ENCODE data around the gene BIRC7.

BIRC7 gene

DNA sequence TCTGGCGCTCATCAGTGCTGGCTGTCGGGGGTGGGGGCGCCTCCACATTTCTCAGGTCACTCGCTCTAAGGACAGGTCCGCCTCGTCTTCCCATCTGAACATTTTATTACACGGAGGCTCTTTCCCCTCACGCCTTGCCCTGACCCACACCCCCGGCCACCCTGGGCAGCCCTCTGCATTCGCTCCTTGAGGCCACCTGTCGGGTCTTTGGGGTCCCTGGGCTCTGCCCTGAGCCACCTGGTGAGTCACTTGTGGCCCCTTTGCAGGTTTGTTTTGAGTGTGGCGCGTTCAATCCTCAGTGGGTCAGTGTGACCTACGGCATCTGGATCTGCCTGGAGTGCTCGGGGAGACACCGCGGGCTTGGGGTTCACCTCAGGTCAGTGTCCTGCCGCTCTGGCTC is 40.1 kb downstream of the BIRC7 start:
- peaks cover 9% of the 10 kb centered on the region for H3K36me3 Mint-ChIP-seq
- no peak overlapping the region for H3K27ac Mint-ChIP-seq
- H3K27me3 Mint-ChIP-seq = no peaks in the 10 kb centered on the region
- DNase-seq (ENCODE audit: low spot score in 2 of 2) (no peak), ATAC-seq (ENCODE audit: low read depth) (no peak)
- no peaks in the 10 kb centered on the region for H3K9me3 Mint-ChIP-seq
- H3K4me1 Mint-ChIP-seq = peaks cover 17% of the 10 kb centered on the region
- no peak overlapping the region for H3K4me3 Mint-ChIP-seq

DNA sequence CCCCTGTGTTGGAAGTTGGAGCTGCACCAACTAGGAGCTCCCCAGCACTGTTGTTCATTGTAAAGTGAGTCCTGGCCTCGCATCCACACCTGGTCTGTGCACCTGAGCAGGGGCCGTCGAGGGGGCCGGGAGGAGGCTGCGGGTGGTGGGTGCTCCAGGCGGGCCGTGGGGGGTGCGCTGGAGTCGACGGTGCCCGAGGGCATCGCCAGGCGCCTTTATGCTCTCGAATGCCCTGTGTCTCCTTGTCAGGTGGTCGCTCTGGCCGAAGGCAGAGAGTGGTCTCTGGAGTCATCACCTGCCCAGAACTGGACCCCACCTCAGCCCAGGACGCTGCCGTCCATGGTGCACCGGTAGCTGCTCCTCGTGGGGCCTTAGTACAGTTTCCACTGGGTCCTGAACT is 41.3 kb downstream of the BIRC7 start:
- Mint-ChIP-seq H3K9me3 (no peaks in the 10 kb centered on the region), H3K27me3 (no peaks in the 10 kb centered on the region), H3K4me1 (peaks cover 15% of the 10 kb centered on the region), H3K36me3 (peaks cover 9% of the 10 kb centered on the region), H3K4me3 (no peak overlapping the region), H3K27ac (no peak overlapping the region)
- ATAC-seq (ENCODE audit: low read depth) = no peak
- DNase-seq (ENCODE audit: low spot score in 2 of 2) = no peak

DNA sequence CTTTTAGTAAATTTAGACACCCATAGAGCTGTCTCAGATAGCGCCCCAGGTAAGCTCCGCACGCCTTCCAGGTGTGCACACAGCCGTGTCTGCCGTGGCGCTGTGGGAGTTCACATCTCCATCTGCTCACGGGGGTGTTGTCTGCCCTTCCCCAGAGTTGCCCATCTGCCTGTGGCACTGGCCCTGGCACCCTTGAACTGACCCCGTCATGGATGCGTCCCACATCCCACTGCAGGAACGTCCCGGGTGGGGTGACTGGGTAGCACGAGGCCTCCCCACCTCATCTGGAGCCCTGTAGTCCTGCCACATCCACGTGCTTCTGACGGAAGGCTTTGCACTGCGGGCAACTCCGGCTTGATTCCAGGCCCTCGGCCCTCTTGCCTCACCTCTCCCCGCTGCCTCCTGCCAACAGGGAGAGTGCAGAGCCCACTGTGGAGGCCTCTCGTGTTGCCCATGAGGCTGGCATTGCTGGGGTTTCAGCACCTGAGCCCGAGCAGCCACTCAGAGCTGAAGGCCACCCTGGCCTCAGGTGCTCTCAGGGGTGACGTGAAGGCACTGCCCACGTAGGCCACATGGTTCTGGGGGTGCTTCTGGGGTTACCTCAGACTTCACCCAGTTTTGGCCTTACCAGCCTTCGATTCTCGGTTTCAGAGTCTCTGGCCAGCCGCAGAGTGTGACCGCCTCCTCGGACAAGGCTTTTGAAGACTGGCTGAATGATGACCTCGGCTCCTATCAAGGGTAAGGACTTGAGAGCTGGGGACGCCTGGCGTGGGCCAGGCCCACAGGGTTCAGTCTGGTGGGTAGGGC is 42.0 kb downstream of the BIRC7 start:
- H3K9me3 Mint-ChIP-seq = no peaks in the 10 kb centered on the region
- peaks cover 17% of the 10 kb centered on the region for H3K4me1 Mint-ChIP-seq
- no peak overlapping the region for H3K4me3 Mint-ChIP-seq
- H3K36me3 Mint-ChIP-seq = peaks cover 9% of the 10 kb centered on the region
- H3K27ac Mint-ChIP-seq = no peak overlapping the region
- ATAC-seq (ENCODE audit: low read depth) (no peak), DNase-seq (ENCODE audit: low spot score in 2 of 2) (no peak)
- no peaks in the 10 kb centered on the region for H3K27me3 Mint-ChIP-seq

DNA sequence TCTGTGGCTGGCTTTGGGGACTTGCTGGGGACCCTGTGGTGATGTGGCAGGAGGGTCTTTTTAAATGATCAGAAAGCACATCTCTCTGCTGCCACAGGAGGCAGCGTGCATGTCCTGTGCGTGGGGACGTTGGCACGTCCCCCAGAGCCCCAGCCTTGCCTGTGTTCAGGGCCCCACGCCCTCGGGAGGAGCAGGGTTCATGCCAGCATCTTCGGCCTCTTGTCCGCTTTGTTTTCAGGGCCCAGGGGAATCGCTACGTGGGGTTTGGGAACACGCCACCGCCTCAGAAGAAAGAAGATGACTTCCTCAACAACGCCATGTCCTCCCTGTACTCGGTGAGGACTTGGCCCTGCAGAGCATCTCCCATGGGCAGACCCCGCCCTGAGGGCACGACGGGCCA is 43.0 kb downstream of the BIRC7 start:
- Mint-ChIP-seq H3K27me3 (no peaks in the 10 kb centered on the region), H3K9me3 (no peaks in the 10 kb centered on the region), H3K36me3 (peaks cover 9% of the 10 kb centered on the region), H3K27ac (no peak overlapping the region), H3K4me1 (peaks cover 13% of the 10 kb centered on the region), H3K4me3 (no peak overlapping the region)
- ATAC-seq (ENCODE audit: low read depth) (no peak), DNase-seq (ENCODE audit: low spot score in 2 of 2) (no peak)

DNA sequence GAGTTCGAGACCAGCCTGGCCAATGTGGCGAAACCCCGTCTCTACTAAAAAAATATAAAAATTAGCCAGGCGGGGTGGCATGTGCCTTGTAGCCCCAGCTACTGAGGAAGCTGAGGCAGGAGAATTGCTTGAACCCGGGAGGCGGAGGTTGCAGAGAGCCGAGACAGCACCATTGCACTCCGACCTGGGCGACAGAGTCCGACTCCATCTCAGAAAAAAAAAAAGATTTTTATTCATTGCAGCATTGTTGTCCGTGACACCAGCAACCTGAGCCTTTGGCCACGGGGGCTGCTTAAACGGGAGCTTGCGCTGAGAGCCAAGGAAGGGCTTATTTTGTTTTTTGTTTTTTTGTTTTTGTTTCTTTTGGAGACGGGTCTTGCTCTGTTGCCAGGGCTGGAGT is 44.2 kb downstream of the BIRC7 start:
- DNase-seq (ENCODE audit: low spot score in 2 of 2) = no peak
- Mint-ChIP-seq H3K36me3 (peaks cover 9% of the 10 kb centered on the region), H3K9me3 (no peaks in the 10 kb centered on the region), H3K27me3 (no peaks in the 10 kb centered on the region), H3K27ac (no peak overlapping the region), H3K4me1 (peaks cover 2% of the 10 kb centered on the region), H3K4me3 (no peak overlapping the region)
- ATAC-seq (ENCODE audit: low read depth) = no peak

DNA sequence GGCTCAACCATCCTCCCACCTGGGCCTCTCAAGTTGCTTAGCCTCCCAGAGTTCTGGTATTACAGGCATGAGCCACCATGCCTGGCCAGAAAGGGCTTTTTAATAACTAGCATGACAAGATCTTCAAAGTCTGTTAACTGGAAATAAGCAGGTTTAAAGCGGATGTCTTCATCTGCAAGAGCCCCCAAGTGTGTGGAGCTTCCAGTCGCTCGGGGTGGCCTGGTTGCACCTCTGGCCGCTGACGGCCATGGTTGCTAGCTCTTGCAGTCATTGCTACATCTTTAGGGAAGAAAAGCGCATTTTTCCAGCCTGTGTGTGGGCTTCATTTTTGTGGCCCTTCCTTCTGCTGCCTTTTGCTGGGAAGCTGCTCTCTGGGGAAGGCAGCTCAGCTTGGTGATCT is 44.7 kb downstream of the BIRC7 start:
- no peak overlapping the region for H3K4me3 Mint-ChIP-seq
- DNase-seq (ENCODE audit: low spot score in 2 of 2) = no peak
- H3K36me3 Mint-ChIP-seq = peaks cover 11% of the 10 kb centered on the region
- no peaks in the 10 kb centered on the region for H3K27me3 Mint-ChIP-seq
- H3K9me3 Mint-ChIP-seq = no peaks in the 10 kb centered on the region
- peaks cover 2% of the 10 kb centered on the region for H3K4me1 Mint-ChIP-seq
- H3K27ac Mint-ChIP-seq = no peak overlapping the region
- ATAC-seq (ENCODE audit: low read depth) = no peak

DNA sequence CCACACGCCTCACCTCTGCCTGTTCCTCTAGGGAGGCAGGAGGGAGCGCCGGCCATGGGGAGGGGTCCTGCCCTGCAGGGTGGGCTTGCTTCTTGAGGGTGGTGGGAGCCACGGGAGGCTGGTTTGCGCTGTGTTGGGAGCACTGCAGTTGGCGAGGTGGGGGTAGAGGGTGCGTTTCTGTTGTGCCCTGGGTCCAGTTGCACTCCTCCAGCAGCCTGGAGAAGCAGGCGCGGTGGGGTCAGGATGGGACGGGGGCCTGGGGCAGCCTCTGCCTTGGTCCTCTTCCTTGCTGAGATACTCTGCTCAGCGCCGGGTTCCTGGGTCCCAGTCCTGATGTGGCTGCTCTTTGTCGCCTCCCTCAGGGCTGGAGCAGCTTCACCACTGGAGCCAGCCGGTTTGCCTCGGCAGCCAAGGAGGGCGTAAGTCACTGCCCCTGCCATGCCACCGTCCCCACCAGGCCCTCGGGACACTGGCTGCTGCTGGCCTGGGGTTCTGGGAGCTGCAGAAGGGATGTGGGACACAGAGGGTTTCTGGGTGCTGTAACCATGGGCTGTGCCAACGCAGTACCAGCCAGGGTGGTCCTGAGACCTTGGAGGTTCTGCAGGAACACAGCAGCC is 45.3 kb downstream of the BIRC7 start:
- H3K4me3 Mint-ChIP-seq = no peak overlapping the region
- peaks cover 2% of the 10 kb centered on the region for H3K4me1 Mint-ChIP-seq
- ATAC-seq (ENCODE audit: low read depth) = no peak
- no peak for DNase-seq (ENCODE audit: low spot score in 2 of 2)
- no peaks in the 10 kb centered on the region for H3K9me3 Mint-ChIP-seq
- H3K36me3 Mint-ChIP-seq = peaks cover 9% of the 10 kb centered on the region
- H3K27ac Mint-ChIP-seq = no peak overlapping the region
- H3K27me3 Mint-ChIP-seq = no peaks in the 10 kb centered on the region

DNA sequence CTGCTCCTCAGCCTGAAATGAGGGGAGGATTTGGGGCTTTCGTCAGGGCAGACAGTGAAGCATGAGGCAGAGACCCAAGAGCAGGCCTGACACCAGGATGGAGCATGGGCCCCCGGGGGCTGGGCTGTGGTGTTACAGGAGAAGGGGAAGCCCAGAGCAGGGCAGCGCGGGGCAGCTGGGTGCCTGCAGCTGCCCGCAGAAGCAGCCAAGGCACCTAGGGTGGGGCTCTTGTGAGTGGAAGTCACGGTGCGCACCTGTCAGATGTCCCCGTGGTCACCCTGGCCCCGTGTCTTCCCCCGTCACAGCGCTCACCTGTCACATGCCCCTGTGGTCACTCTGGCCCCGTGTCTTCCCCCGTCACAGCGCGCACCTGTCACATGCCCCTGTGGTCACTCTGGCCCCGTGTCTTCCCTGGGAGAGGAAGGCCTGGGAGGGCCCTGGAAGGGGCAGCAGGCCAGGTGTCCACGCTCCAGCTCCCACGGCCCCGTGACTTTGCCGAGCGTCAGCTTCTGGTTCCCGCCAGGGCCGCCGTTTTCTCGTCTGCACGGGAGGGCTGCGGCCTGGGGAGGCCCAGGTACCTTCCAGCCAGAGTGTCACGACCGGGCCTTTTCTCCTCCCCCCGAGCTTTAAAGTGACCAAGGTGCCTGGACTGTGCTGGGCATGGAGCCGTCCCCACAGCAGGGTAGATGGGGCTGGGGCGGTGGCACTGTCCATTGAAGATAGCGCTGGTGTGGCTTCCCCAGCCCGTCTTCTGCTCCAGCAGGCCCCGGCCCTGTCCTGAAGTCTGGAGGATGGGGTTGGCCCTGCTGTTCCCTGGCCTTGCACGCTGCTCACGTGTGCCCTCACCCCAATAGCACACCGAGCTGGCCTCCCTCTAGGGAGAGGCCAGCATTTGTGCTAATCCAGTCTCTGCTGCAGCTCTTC is 46.3 kb downstream of the BIRC7 start:
- H3K27ac Mint-ChIP-seq = no peak overlapping the region
- no peaks in the 10 kb centered on the region for H3K9me3 Mint-ChIP-seq
- H3K36me3 Mint-ChIP-seq = peaks cover 6% of the 10 kb centered on the region

DNA sequence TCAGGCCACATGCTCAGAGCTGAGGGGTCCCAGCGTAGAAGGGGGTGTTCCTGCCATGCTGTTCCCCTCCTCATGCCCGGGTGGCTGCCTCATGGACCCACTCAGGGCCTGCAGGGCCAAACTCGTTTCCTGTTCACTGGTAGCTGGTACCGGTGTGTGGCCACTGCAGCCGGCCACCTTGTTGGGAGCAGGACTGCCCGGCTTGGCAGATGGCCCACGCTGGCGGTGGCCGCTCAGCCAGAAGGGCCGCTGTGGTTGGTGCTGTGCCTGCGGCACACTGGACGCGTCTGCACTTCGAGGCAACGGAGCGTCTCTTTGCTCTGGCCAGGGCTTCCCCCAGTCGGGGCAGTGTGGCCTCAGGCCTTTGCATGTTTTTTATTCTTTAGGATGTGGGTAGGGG is 47.2 kb downstream of the BIRC7 start:
- no peak for ATAC-seq (ENCODE audit: low read depth)
- Mint-ChIP-seq H3K36me3 (peaks cover 6% of the 10 kb centered on the region), H3K27ac (no peak overlapping the region)

More for the DNA sequence above, 46.3 kb downstream of the BIRC7 start:
- ATAC-seq (ENCODE audit: low read depth) (no peak), DNase-seq (ENCODE audit: low spot score in 2 of 2) (no peak)
- H3K27me3 Mint-ChIP-seq = no peaks in the 10 kb centered on the region
- no peak overlapping the region for H3K4me3 Mint-ChIP-seq
- peaks cover 2% of the 10 kb centered on the region for H3K4me1 Mint-ChIP-seq

DNA sequence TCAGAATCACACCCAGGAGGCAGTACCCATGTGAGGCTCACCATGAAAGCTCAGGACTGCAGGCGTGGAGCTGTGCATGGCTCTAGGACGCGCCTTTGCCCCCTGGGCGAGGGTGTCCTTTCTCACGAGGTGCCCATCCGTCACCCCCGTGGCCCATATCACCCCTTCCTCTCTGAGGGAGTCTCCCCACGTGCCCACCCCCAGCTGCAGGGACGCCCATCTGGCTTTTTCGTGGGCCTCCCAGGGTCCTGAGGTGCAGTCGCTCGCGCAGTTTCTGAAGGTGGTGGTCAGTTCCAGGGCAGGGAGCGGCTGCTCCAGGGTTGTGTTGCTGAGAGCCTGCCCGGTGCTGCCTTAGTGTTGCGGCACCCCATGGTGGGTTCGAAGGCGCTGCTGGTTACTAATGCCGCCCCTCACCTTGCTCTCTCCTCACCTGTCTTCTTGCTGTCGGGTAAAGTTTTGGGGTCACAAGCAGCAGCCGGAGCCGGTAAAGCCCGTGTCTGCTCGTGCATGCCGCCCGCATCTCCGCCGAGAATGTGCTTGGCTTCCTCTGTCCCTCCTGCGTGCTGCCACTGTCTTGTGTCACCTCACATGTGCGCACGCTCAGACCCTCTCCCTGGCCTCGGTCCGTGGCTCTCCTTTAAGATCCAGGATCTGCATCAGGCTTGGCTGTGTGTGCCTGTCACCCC is 47.8 kb downstream of the BIRC7 start:
- no peak for ATAC-seq (ENCODE audit: low read depth)

More for the DNA sequence above, 47.2 kb downstream of the BIRC7 start:
- H3K4me3 Mint-ChIP-seq = no peak overlapping the region
- no peaks in the 10 kb centered on the region for H3K27me3 Mint-ChIP-seq
- no peaks in the 10 kb centered on the region for H3K9me3 Mint-ChIP-seq
- H3K4me1 Mint-ChIP-seq = peaks cover 2% of the 10 kb centered on the region
- no peak for DNase-seq (ENCODE audit: low spot score in 2 of 2)

DNA sequence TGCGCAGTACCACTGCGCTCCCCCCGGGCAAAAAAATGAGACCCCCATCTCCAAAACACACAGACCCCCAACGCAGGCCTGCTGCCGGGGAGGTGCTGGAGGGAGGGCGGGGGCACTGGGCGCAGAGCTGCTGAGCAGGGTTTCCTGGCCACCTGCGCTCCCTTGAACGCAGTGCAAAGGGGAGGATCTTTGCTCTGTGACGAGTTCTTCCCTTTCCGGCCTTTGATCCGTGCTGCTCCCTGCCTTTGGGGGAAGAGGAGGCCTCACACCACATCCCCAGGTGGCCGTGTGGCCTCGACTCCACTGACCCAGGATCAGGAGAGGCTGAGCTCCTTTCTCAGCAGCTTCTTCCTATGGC is 48.4 kb downstream of the BIRC7 start:
- H3K27me3 Mint-ChIP-seq = no peaks in the 10 kb centered on the region
- H3K4me3 Mint-ChIP-seq = peak overlapping the region; percentile 51
- DNase-seq (ENCODE audit: low spot score in 2 of 2) (no peak), ATAC-seq (ENCODE audit: low read depth) (no peak)
- H3K36me3 Mint-ChIP-seq = peaks cover 12% of the 10 kb centered on the region
- peaks cover 2% of the 10 kb centered on the region for H3K4me1 Mint-ChIP-seq
- H3K27ac Mint-ChIP-seq = no peak overlapping the region
- H3K9me3 Mint-ChIP-seq = no peaks in the 10 kb centered on the region

More for the DNA sequence above, 47.8 kb downstream of the BIRC7 start:
- Mint-ChIP-seq H3K36me3 (peaks cover 9% of the 10 kb centered on the region), H3K27ac (no peak overlapping the region), H3K4me3 (no peak overlapping the region), H3K27me3 (no peaks in the 10 kb centered on the region), H3K4me1 (peaks cover 2% of the 10 kb centered on the region), H3K9me3 (no peaks in the 10 kb centered on the region)
- DNase-seq (ENCODE audit: low spot score in 2 of 2) = no peak

DNA sequence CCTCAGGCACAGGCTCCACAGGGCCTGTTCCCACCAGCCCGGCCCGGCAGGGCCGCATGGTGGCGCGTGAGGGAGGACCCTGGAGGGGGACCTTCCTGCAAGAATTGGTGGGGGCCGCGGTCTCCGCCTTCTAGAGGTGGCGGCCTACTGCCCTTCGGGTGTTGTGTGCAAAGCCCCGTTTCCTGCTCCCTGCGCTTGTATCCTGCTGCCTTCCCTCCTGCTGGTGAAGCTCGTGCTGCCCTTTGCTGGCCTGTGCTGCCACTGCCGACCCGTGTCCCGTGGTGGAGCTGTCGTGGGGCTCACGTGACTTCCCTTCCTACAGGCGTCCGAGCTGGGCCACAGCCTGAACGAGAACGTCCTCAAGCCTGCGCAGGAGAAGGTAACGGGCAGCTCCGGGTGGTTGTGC is 48.8 kb downstream of the BIRC7 start:
- DNase-seq (ENCODE audit: low spot score in 2 of 2) = no peak
- H3K27ac Mint-ChIP-seq = no peak overlapping the region
- H3K36me3 Mint-ChIP-seq = peaks cover 10% of the 10 kb centered on the region
- peaks cover 2% of the 10 kb centered on the region for H3K4me1 Mint-ChIP-seq
- no peaks in the 10 kb centered on the region for H3K9me3 Mint-ChIP-seq
- peak overlapping the region; percentile 74 for H3K4me3 Mint-ChIP-seq
- no peak for ATAC-seq (ENCODE audit: low read depth)
- H3K27me3 Mint-ChIP-seq = no peaks in the 10 kb centered on the region

DNA sequence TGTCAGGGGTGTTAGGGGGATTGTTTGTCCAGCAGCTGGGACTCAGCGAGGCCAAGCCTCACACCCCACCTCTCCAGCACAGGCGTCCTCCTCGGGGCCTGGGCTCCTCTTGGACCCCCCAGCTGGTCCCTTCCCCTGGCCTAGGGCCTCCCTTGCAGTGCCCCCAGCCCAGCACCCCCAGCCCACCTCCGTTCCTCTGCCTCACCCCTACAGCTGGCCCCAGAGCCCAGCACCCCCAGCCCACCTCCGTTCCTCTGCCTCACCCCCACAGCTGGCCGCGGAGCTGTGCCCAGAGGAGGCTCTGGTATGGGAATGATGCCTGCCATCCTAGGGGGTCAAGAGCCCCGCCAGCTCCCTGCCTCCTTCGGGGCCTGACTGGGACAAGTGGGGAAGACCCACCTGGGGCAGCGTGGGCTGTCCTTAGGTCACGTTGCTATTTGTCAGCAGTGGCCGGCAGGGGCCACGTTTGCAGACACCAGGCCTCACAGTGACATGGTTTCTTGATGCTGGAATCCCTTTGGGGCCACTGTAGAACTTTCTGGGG is 49.3 kb downstream of the BIRC7 start:
- Mint-ChIP-seq H3K4me1 (peaks cover 2% of the 10 kb centered on the region), H3K27me3 (no peaks in the 10 kb centered on the region), H3K36me3 (peaks cover 10% of the 10 kb centered on the region), H3K9me3 (no peaks in the 10 kb centered on the region), H3K27ac (no peak overlapping the region), H3K4me3 (no peak overlapping the region)
- ATAC-seq (ENCODE audit: low read depth) = no peak
- no peak for DNase-seq (ENCODE audit: low spot score in 2 of 2)

Data from memory B cell (primary cell).